NAMALWA (cell line): ENCODE data around the gene GNAT2.

Experiments
- DNase-seq: peaks from one replicate; pipeline ENCODE4 v3.0.0-alpha.2; 2015; ENCODE audit warnings: low spot score

GNAT2 gene

DNA sequence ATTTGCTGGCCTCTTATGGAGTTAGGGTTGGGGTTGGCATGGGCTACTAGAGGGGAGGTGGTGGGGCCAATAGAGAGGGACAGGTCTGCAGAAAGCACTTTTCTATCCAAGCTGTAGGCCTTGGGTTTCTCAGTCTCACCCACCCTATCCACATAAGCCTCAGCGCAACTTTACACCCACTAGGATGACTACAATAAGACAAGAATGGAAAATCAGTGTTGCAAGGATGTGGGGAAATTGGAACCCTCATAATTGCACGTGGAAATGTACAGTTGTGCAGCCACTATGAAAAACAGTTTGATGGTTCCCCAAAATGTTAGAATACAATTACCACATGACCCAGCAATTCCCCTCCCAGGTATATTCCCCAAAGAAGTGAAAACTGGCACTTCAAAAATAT is 22.4 kb upstream of the GNAT2 start:
- DNase-seq: no peak

DNA sequence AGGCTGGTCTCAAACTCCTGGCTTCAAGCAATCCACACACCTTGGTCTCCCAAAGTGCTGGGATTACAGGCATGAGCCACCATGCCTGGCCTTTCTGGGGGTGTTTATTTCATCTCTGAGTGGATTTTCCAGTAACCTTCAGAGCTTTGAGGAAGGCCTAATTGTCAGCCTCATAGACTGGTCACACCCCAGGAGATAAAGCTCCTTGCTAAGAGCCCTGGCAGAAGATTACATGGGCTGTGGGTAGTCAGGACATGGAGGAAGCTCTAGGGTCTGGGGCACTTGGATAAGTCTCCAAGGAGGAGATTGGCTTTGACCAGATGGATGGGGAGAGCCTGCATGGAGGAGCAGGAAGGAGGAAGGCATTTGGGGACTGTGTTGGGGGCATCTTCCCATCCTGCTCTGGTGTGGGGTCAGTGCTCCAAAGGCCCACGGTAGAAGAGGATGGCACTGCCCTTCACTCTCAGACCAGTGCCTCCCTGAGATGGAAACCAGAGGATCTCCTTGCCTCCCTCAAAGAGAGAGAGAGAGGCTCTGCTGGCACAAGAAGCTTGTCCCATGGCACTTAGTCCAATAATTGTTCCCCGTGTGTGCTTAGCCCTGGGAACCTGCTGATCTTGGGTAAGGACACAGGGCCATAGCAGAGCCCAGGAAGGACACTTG is 21.8 kb upstream of the GNAT2 start:
- DNase-seq: no peak

DNA sequence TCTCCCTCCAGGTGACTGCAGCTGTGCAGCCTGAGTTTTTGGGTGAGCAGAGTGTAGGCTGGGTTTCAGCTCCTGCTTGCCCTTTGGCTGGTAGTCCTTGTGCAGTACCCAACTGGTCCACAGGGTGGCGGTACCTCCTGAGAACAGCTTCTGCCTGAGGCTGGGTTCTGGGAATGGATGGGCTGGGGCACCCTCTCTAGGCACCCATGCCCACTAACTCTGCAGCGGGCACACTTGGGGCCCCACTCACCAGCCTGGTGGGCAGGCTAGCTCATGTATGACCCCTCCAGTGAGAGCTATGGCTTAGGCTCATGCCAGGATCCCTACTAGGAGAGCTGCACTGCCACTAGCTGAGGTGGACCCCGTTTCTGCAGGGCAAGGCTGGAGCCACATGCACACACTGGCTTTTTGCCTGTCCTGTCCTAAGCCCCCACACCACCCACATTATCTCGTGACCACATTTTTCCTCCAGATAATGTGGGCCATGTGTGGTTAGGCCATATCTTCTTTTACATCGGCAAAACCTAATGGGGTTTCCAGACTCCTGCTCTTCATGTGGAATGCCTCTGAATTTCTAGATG is 21.0 kb upstream of the GNAT2 start:
- peak; percentile 87 for DNase-seq

DNA sequence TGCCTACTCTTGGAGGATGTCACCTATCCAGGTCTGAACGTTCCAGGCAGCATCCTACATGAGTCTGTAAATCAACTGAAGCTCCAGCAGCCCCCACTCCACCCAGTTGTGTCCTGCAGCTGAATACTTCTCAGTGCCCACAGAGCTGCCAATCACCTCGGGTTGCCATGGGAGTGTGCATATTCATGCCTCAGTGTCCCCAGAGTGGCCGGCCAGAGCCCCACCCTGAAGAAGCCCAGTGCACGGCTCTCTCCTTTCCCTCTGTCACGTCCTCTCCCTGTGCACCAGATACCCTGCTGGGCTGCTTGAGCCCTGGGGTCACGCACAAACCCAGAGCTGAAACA is 20.4 kb upstream of the GNAT2 start:
- DNase-seq: no peak

DNA sequence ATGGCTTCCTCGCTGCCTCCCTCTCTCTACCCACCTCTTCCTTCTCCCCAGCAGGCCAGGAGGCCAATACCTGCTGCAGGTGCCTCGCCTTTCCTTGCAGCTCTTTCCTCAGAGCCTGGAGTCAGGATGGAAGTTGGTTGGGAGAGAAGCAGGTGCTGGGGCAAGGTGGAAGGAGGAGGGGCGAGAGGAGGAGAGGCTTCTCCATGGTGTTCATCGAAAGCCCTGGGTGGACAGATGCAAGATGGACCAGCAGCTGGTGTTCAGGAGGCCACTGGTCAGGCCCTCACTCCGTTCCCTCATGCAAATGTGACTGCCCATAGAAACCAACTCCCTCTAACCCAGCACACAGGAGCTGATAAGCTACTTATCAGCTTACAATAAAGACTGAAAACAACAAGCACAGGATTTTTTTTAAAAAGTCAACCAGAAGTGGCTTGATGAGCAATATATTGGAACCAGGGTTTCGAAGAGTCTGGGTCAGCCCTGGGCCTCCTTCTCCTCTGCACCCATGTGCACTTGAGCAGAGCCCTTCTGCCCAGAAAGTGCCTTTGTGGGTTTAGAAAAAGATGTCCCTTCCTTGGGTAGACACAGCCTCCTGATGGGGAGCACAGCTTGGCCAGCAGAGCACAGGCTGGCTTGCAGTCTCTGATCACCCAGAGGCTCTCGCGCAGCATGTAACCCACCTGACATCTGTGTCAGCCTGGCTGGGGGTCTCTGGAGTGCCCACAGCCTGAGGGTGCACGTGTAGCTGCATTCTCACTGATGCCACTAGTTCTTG is 19.8 kb upstream of the GNAT2 start:
- no peak for DNase-seq

DNA sequence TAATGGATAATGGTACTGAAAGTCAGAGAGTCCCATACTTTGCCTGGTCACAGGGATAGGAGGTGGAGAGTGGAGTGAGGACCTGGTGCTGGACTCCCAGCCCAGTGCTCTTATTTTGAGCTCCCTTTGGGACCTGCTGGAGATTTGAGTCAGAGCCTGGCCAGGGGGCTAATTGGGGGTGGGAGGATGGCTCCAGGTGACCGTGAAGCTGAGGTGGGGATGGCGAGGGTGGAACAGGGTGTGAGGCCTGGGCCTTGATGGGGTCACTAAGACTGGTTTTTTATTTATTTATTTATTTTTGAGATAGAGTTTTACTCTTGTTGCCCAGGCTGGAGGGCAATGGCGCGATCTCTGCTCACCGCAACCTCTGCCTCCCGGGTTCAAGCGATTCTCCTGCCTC is 18.0 kb upstream of the GNAT2 start:
- no peak for DNase-seq

DNA sequence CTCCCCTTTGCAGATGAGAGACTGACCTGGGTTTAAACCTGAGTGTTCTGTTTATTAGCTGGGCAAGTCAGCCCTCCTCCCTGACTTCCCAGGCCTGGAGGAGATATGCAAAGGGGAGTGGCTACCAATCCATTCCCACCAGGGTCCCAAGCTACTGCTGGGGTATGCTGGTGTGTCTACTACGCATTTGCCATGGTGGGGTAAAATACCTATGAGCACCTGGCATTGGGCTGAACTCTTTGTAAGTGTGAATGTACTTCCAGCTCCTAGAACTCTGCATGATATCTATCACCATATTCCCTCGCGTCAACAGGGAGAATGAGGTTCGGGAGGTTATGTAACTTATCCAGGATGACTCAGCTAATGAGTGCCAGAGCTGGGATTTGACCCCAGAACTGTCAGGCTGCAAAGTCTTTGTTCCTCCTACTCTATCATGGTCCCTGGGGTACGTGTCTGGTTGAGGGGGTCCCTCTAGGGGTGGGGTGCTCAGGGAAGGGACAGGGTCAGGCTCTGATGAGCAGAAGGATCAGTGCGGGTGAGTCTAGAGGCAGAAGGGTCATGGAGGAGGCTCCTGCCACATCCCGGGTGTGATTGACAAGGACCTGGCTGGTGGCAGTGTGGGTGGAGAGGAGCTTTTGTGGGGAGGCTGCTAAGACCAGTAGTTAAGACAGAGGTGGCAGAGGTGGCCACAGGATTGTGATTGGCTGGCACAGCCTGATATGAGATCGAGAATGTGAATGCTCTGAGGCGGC is 17.0 kb upstream of the GNAT2 start:
- DNase-seq: no peak

DNA sequence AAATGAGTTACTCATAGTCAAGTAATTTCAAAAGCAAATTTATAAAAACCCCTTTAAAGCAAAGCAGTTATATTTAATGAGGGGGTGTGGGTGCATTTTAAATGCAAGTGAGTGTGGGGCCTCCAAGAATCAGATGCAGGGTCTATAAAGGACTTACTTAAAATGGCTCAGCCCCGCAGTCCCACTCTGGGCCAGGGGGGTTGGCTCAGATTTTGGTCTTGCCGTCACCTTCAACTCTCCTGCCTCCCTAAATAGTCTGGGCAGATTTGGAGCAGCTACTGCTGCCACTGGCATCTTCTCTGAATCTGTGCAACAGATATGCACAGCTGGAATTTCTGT is 16.4 kb upstream of the GNAT2 start:
- DNase-seq: no peak

DNA sequence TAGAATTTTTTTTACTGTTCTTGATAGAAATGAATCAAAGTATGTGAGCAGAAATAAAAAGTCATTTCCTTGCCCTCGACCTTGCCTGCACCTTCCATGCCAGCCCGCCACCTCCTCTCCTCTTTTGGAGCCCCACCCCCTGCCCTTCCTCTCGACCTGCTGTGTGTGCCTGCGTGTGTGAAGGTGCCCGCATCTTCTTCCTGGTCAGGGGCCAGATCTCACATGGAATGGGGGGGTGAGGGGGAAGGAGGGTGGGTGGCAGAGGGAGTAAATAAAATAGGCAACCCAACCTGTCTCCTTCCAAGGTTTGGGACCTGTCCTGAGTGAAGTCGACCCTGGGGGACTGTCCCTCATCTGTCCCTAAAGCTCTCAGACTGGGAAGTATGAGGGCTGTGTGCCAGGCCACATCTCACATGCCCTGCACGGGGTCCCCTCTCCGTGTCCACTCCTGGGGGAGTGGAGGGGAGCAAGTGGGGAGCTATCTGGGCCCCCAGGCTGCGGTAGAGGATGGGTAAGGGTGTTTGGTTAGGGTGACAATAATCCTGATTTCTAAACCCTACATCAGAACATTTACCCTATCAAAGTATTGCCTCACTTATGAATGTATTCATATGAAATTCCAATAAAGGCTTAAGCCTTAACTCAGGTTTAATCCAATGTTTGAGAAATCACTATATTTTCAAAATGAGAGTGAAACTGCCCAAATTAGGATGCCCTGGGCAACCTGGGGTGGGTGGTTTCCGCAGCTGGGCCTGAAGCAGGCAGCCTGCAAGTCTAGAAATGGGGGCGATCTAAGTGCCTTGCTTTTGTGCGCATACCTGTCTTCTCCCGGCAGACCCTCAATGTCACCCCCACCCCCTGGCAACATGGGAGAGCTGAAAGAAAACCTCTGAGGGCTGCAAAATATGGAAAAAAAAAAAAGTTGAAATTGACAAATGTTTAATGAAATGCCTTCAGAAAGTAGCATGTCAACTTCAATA is 15.6 kb upstream of the GNAT2 start:
- no peak for DNase-seq

DNA sequence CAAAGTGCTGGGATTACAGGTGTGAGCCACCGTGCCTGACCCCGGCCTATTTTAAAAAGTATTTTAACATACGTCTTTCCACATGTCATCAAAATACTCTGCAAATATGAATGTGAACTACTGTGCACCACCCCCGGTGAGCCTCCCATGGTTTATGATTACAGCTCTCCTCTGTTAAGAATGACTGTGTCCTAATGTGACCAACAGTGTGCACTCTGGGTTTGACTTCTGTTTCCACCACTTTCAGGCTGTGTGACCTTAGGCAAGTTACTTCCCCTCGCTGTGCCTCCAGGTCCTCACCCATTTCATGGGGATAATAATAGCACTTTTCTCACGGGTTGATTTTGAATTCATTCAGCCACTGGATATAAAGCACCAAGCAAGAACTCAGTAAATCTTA is 14.9 kb upstream of the GNAT2 start:
- no peak for DNase-seq

DNA sequence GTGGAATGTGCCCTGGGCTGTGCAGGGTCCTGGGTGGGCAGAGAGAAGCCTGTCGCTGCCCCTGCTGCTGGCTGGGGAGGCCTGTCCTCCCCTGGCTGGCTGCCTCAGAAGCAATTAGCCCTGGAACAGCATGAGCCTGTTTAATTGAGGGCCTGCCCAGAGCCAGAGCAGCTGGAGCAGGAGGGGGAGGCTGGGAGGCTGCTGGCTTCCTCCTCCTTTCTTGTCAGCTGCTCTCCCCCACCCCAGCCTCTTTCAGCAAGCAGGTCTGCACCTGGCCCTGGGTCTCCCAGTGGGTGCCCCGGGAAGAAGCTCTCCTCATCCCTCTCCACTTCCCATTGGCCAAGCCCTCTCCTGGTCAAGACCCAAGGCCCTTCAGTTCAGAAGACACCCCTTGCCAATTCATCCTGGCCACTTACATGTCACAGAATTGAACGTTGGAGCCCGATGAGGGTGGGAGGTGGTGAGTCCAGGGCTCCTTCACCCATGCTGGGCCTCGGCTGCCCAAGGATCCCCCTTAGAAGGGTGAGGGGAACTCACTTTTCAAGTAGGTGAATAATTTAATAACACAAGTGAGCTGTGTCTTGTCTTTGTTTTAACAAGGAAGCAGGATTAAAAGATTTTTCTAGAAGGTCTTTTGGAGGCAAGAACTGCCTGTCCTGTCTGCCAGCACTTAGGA is 13.4 kb upstream of the GNAT2 start:
- no peak for DNase-seq

DNA sequence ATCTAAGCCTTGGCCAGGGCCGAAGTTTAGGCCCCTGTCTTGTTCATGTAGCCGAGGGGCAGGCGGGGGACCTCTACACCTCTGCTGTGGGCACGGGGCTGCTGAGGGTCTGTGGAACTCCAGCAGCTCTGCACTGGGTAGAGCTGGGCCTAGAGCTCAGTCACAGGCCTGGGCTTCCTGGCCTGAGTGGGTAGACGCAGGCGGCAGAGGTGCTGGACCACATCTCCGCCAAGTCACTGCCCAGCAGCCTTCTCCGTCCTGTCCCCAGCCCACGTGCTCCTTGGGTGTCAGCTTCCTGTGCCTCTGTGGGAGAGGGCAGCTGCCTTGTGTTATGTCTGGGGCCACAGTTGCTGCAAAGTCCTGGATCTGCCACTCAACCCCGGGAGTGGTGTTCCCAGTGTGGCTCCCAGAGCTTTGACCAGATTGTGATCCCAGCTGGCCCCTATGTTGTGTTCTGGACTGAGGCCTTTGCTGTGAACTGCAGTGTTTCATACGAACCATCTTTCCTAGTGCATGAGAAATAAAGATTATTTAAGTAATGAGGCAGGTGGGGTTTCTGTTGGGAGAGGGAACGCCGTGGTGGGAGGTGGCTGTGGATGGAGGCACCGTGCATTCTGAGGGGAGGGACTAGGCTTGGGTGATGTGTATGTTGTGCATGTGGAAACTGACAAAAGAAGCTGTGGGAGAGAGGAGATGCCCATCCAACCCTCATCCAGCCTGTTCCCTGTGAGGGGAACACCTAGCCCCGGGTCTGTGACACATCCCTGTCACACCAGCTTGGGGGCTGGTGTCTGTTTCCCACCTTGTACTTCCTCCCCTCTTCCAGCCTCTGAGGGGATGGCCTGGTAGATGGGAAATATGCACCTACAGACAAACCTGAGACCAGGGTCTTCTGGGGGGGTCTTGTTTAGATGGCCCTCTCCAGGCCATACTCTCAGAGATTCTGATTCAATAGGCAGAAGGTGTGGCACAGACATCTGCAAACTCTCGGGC is 12.4 kb upstream of the GNAT2 start:
- no peak for DNase-seq

DNA sequence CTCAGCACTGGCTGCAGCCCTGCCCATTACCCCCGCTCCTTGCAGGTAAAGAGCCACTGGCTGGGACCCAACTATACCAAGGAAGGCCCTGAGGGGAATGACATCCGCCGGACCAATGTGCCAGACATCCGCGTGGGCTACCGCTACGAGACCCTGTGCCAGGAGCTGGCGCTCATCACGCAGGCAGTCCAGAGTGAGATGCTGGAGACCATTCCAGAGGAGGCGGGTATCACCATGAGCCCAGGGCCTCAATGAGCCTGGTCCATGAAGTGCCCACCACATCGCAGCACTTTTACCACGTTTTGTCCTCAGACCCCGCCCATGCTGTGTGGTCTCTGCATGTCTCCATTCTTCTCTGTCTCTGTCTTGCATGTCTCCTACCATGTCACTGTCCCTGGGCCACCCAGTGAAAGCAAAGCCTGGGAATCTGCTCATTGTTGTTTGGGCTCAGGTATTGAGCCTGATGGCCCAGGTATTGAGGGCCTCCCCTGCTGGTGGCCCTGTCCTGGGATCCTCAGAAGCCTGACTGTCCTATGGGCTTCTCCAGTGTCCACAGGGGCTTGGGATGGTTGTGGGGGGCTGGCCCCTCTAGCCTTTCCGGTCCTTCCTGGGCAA is 11.6 kb upstream of the GNAT2 start:
- no peak for DNase-seq

DNA sequence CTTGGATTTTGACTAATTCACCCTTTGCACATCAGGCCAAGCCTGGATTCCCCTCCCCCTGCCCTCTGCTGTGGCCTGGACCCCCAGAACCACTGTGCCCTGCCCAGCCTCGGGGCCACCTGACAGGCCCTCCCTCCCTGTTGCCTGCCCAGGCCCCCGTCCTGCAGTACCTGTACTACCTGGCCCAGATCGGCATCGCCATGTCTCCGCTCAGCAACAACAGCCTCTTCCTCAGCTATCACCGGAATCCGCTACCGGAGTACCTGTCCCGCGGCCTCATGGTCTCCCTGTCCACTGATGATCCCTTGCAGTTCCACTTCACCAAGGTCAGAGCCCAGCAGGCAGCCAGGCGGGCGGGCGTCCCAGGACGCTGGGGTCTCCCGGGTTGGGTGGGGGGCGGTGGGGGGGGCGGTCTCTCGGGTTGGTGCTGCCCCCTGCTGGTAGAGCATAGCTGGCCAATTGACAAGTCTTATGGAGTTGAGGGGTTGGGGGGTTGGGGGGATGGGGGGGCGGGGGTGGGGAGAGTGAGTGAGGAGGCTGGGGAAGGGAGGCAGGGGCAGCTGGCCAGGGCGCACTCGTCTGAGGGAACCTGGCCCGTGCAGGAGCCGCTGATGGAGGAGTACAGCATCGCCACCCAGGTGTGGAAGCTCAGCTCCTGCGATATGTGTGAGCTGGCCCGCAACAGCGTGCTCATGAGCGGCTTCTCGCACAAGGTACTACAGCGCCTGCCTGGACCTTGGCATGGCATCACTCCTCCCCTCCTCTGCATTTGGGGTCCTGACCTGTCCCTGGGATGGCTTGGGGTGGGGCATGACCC is 10.9 kb upstream of the GNAT2 start:
- DNase-seq: no peak

DNA sequence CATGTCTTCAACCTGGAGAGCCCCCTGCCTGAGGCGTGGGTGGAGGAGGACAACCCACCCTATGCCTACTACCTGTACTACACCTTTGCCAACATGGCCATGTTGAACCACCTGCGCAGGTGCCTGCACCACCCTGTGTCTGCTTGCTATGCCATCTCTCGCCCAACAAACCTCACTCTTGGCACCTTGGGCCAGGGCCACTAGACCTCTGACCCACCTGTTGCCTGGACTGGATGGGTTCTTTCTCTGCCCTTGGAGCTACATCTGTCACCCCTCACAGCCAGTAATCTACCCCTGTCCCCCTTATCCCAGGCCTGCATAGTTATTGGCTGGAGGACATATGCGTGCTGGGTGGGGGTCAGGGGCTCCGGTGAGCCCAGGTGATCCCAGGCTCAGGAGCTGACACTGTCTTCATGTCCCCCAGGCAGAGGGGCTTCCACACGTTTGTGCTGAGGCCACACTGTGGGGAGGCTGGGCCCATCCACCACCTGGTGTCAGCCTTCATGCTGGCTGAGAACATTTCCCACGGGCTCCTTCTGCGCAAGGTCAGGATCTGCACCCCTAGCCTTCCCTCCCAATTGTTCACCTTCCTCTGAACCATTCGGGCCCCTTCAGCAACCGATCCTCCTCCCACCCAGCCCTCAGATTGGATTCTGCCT is 10.1 kb upstream of the GNAT2 start:
- no peak for DNase-seq

DNA sequence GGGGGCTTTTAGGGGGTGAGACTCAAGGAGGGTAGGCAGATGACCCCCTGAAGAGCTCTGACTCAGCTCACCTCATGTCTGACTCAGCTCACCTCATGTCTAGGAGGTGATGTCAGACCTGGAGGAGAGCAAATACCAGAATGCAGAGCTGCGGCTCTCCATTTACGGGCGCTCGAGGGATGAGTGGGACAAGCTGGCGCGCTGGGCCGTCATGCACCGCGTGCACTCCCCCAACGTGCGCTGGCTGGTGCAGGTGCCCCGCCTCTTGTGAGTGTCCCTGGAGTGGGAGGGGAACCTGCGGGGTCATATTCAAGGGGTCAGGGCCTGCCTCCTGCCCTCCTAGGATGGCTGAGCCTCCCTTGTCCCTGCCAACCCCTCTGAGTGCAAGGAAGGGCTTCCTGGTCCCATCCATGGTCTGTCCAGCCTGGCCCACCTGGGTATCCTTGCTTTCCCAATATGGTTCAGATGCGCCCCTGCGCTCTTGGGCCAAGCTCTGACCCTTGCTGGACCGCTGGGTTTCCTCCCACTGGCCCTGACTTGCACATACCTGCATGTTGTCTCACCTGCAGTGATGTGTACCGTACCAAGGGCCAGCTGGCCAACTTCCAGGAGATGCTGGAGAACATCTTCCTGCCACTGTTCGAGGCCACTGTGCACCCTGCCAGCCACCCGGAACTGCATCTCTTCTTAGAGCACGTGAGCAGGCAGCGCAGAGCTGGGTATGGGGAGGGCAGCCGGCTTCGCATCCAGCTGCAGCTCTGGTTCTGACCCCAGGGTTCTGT is 9.3 kb upstream of the GNAT2 start:
- DNase-seq: no peak

DNA sequence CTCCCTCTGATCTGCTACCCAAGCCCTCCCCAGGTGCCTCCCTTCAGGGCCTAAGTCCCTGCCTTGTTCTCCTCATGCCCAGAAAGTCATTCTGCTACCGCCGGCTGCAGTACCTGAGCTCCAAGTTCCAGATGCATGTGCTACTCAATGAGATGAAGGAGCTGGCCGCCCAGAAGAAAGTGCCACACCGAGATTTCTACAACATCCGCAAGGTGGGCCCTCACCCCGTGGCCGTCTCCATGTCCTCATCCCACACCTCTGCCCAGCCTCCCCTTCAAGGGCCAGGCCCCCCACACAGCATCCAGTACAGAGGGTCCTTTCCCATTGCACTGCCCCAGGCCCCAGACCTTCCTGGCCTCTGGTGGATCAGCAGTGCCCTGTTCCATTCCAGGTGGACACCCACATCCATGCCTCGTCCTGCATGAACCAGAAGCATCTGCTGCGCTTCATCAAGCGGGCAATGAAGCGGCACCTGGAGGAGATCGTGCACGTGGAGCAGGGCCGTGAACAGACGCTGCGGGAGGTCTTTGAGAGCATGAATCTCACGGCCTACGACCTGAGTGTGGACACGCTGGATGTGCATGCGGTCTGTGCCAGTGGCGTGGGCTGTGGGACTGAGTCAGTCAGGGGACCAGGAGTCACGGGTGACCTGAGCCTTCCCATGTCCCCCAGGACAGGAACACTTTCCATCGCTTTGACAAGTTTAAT is 8.4 kb upstream of the GNAT2 start:
- DNase-seq: no peak
